HG03060 (cell line): Measurements from ENCODE around the gene MECP2.

Experiments
- ATAC-seq: cut with Tn5 transposase; IDR thresholded peaks from one replicate; pipeline ENCODE4 v1.9.1; 2021; ENCODE audit warnings: low read depth, moderate number of reproducible peaks; ENCODE audit not compliant: unreplicated experiment

Gene MECP2

GRCh38 chrX:154019633-154020528 lies 77.6 kb downstream of the MECP2 start, which contains the start of gene IRAK1:
Gene IRAK1 (minus strand): TSS chrX:154019902. CDS start chrX:154019812, 90 bp downstream.
- no peak for ATAC-seq

GRCh38 chrX:154019061-154019621 lies 78.4 kb downstream of the MECP2 start:
- ATAC-seq = no peak

- ATAC-seq = no peak
These were observed 78.9 kb downstream of the MECP2 start for GRCh38 chrX:154018518-154019060.

- ATAC-seq = no peak
These were observed 79.6 kb downstream of the MECP2 start for GRCh38 chrX:154017766-154018517.

- no peak for ATAC-seq
These were observed 81.0 kb downstream of the MECP2 start for GRCh38 chrX:154016366-154017076.

GRCh38 chrX:154015581-154016264 lies 81.8 kb downstream of the MECP2 start:
- no peak for ATAC-seq

GRCh38 chrX:154014429-154015380 lies 82.8 kb downstream of the MECP2 start:
- ATAC-seq = no peak

GRCh38 chrX:154013614-154014360 lies 83.7 kb downstream of the MECP2 start:
- ATAC-seq = no peak

- no peak for ATAC-seq
These were observed 84.5 kb downstream of the MECP2 start for GRCh38 chrX:154013001-154013421.

GRCh38 chrX:154012336-154012991 lies 85.1 kb downstream of the MECP2 start:
- no peak for ATAC-seq

- ATAC-seq = no peak
These were observed 85.9 kb downstream of the MECP2 start for GRCh38 chrX:154011376-154012335.

- no peak for ATAC-seq
These were observed 87.0 kb downstream of the MECP2 start for GRCh38 chrX:154010330-154011087.

- no peak for ATAC-seq
These were observed 89.0 kb downstream of the MECP2 start for GRCh38 chrX:154008521-154008920.

- ATAC-seq = no peak
These were observed 90.6 kb downstream of the MECP2 start for GRCh38 chrX:154006947-154007346.

GRCh38 chrX:154004315-154004714 lies 93.2 kb downstream of the MECP2 start:
- ATAC-seq = no peak
